ENCODE data around the gene IGF1.
A peak's percentile ranks its signal among the peaks of the same experiment; 100 is the strongest.

Gene IGF1

GRCh38 chr12:102425109-102426039 lies 55.0 kb downstream of the IGF1 start:
- DNase-seq: no peak

DNA sequence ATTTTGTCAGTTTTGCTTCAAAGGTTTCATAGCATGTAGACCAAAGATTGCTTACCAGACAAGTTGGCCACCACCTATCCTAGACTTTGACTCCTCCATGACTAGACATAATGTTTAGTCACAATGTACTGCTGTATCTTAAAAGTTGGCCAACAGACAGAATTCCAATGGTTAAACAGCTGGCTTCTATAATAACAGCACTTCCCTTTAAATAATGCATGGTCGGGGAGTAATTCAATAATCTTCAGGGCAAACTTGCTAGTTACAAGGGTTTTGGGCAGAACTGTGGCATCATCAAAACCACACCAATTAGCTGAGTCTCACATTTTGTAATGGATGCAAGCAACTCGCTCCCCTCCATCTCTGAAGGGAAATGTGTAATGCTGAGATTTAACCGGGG lies 56.9 kb downstream of the IGF1 start:
- no peak for DNase-seq

GRCh38 chr12:102421802-102422583 lies 58.4 kb downstream of the IGF1 start:
- DNase-seq: no peak

DNA sequence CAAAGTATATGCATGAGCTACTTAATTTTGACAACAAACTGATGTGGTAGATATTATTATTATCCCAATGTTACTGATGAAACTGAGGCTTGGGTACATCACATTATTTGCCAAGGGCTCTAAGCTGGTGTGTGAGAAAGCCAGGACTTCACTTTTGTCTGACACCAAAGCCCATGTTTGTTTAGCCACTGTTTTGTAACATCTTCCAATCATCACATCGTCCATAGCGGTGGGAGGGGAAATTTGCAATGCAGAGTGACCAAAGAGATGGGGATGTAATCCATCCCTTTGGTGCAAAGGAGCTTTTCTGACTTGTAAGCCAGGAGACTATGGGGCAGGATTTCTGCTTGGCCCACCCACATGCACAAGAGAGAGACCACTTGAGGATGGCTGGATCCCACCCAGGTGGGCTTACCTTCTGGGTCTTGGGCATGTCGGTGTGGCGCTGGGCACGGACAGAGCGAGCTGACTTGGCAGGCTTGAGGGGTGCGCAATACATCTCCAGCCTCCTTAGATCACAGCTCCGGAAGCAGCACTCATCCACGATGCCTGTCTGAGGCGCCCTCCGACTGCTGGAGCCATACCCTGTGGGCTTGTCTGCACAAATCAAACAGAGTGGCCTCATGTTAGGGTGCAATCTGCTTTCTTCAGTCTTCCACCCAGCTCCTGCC lies 61.1 kb downstream of the IGF1 start:
- DNase-seq: no peak

DNA sequence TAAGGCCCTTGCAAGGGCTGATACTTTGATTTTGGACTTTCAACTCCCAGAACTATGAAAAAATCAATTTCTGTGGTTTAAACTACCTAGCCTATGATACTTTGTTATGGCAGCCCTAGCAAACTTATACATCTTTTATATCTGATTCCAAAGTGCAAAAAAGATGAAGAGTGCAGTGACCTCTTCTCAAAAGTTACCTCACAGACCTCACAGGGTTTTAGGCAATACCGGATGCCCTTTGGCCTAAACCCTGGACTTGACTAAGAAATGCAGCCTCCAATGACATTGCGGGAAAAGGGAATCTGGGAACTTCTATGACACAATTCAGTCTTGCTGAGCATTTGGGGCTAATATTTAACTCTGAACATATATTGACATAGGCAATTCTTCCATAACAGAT lies 63.3 kb downstream of the IGF1 start:
- DNase-seq: no peak

DNA sequence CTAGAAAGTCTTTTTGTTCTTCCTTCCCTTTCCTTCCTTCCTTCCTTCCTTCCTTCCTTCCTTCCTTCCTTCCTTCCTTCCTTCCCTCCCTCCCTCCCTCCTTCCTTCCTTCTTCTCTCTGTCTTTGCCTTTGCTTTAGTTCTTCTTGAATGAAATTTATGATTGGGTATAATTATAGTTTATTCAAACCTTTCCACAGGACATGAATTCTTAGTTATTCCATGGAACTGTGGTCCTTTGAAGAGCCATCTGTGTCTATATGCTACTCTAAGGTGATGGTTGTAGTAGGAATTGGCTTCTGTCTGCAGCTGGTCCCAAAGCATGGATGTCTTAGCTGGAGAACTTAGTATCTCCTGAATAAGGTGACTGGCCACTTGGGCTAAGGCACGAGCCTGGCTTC lies 64.8 kb downstream of the IGF1 start:
- no peak for DNase-seq

DNA sequence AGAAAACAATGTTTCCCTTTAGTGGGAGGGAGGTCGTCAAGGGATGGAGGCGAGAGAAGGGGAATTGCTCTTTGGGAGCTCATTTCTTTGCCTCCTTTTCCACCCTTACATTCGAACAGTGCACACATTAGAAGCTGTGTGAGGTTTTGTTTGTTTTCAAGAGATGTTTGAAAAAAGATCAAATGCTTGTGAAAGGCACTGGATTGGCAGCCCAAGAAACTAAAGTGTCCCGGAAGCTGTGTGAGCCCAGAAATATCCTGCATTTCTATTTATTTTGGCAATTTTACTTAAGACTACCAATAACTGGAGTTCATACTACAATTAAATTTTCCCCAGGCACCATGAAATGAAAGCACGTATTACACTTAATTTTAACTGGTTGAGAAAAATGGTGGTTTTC lies 67.0 kb downstream of the IGF1 start:
- DNase-seq: no peak

DNA sequence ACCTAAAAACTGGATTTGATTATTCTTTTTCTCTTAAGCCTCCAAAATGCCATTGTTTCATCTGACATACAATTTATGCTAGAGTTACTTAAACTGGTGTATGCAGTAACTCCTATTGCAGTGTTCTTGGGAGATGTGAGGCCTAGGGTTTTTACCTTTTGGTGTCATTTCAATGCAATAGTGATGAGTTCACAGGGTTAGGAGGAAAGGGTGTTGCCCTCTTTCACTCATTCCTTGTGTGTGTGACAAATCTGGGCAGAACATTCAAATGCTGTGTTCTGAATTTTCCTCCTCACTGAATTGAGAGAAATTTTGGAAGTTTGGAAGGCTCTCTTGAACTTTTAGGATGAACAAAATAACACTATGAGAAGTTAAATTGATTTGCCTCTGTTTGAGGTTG lies 69.9 kb downstream of the IGF1 start:
- no peak for DNase-seq

DNA sequence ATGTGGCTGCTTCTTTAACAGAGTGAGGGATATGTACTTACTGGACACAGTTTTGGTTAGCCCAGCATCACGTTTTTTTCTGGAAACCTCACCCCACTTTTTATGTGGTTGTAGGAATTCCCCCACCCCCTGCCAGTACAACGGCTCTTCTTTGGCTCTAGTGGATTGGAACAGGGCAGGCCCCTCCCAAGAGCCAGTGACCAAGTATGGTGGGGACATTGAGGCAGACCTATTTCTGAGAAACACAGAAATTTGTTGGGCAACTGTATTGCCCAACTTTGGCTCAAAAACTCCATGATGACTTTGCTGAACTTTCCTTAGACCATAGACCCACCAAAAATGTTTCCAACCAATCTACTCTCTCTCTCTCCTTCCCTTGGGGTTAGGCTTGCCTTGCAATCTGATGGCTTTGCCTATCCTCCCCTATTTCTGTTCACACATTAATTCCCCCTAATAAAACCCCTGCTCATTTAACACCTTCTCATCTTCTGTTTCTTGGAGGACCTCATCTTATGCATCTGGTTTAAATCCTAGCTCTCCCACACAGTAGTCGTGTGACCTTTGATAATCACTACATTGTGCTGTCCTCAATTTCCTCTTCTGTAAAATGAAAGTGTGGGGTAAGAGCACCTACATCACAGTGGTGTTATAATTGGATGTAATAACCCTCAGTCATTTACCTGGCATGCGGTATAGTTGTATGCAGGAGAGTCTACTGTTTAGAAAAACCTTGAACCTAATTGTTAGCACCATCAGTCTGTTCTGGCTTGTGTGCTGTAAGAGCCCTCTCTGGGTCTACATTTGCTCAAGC lies 71.7 kb downstream of the IGF1 start:
- DNase-seq: no peak

- DNase-seq: no peak
These were observed 72.4 kb downstream of the IGF1 start for GRCh38 chr12:102407776-102408486.

DNA sequence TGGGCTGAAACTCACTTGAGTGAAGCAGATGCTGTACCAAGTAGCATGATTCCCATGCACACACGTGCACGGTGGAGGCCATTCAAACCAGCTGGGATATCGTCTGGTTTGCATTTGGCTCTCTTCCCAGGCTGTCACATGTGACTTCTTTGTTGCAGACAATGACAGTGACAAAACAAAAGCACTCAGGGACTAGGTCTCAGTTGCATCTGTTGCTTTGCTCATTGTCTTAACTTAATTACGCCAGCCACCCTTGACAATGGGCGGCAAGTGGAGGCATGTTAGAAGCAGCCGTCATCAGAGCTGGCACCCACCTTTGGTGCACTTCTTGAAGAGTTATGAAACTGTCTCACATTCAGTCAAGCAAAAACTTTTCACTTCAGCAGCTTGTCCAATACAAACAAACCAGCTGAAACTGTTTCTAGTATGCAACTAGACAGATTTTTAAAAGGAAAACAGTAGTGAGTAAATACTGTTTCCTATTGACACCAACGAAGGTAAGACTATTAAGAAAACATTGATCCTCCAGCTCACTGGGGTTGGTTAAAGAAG lies 74.3 kb downstream of the IGF1 start:
- DNase-seq: peak; percentile 96

- no peak for DNase-seq
These were observed 79.3 kb downstream of the IGF1 start for GRCh38 chr12:102401087-102401486.

DNA sequence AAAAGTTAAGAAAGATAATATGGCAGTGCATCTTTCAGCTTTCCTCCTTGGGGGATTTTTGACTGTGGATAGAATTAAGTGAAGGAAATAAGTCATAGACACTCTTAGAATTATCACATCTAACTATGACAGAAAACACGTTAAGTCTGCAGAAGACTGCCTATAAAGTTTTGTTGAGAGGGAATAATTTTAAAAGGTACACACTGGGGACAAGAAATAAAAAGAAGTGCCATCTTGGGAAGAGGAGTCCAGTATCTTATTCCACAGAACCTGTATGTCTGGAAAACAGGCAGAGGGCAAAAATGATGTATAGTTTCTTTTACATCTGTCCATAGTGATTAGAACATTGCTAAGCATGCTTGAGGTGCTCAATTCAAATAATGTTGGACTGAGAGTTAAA lies 80.7 kb downstream of the IGF1 start:
- DNase-seq: no peak

GRCh38 chr12:102396276-102396675 lies 84.1 kb downstream of the IGF1 start:
- no peak for DNase-seq

DNA sequence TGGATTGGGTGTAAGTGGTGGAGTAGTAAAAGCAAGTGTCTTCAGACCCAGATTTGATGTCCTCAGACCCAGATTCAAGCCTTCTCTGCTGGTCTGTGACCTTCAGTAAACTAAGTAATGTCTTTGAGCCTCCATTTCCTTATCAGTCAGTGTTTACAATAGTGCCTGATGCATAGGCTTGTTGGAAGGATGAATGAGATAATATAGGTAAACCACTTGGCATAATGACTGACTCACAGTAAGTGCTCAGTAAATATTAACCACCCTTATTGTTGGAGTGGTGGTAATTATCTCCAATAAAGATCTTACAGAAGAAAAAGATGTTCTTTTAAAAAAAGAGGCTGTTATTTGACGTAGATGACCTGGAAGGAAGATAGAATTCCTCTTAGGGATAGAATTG lies 86.2 kb downstream of the IGF1 start:
- DNase-seq: peak; percentile 34

DNA sequence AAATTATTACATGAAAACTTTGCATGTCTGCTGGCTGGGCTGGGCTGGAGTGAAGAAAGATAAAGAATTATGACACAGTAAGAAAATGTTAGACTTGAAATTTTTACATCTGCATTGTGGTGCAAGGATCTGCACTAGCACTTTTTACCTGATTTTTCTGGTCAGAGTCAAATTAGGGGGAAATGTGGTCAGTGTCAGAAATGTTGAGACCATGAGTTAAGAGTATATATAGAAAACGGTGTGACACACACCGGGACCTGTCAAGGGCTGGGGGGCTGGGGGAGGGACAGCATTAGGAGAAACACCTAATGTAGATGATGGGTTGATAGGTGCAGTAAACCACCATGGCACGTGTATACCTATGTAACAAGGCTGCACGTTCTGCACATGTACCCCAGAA lies 90.3 kb downstream of the IGF1 start:
- DNase-seq: no peak

DNA sequence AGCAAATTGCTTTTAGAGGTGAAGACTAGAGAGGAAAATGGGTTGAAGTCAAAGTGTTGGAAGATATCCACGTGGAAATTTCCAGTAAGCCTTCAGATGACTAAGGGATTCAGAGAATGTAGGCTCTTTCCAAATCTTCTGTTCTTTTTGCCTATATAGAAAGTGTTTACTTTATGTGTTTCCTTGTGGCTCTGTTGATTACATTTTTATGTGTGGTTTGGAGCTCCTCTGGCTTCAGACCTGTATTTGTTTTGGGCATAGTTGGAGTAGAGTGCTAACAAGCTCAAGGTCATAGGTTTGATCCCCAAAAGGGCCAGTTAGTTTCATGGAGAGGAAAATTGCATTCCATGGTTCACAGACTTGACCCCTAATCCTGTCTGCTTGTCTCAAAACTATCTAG lies 91.9 kb downstream of the IGF1 start:
- DNase-seq: no peak

DNA sequence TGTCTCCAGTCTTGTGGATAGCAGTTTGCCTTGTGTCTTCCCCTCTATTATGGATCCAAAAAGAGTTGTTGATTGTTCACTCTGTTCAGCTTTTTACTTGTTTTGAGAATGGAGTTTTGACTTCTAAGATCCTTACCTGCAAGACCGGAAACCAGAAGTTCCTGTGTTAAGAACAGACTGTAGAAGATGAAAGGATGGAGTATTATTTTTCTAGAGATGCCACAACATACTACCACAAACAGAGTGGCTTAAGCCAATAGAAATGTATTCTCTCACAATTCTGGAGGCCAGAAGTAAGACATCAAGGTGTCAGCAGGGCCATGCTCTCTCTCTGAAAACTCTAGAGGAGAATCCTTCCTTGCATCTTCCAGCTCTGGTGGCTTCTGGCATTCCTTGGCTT lies 95.0 kb downstream of the IGF1 start:
- no peak for DNase-seq

DNA sequence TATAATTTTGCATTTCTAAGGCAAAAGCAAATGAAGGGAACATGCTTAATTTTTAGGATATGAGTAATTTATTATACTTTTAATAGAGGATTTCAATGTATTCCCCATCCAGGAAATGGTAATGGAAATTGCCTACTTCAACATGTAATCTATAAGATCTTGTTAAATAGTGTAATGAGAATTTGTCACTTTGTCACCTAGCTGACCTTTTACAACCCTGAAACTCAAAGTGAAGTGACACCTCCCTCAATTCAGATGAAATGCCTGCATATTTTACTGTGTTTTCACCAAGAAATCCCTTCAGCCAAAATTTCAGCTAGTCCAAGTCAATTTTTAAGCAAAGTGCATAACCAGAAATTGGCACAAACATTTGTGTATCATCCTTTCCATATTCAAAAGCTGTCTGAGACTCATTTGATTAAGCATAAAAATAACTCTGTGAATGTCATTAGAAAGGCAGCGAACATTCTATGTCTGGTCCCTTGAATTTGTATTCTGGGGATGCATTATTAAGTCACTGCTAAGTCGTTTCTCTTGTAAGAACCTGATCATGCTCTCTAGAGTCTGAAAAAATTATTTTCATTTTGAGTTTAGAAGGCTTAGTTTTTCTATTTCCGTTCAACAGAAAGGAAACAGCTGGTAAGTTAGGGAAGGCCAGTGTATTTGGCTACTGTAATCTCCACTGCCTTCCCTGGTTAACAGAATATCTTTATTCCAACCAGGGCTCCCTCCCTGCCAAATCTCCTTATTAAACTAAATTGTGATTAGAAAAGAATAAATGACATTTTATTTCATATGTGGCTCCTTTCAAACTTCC lies 100.8 kb downstream of the IGF1 start:
- DNase-seq: no peak

DNA sequence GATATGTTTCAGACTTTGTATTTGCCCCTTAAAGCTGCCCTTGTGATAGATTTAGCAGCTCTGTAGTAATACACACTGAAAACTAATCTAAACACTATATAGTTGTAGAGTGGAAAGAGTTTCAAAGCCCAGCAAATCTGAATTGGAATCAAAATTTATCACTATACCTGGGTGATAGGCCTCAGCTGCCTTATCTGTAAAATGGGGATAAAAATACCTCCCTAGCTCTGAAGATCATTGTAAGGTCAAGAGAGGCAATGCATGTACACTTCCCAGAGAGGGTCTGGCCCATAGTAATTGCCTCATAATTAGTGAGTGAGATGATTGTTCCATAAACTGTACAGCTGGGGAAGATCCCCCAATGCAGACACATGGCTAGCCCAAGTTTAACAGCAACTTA lies 103.6 kb downstream of the IGF1 start:
- DNase-seq: no peak

All from NCI-H69 (cell line).